NCI-H748 (cell line): ENCODE results near the gene CCR7.
A peak's percentile ranks its signal among the peaks of the same experiment; 100 is the strongest.
"Not testable (repeated sequence)": the region's sequence is repeated elsewhere in the genome, so short reads cannot be mapped to it uniquely, and the experiment has no call there.

Experiments used
- DNase-seq: peaks from one replicate; lab custom pipeline; 2025; ENCODE audit not compliant: unreplicated experiment; lab: John Stamatoyannopoulos, UW

The CCR7 gene

GRCh38 chr17:40551091-40551878, 14.0 kb downstream of the CCR7 start:
- DNase-seq = no peak

- DNase-seq = no peak
These were observed 14.7 kb downstream of the CCR7 start for GRCh38 chr17:40550608-40551007.

- DNase-seq = peak; percentile 55
These were observed 16.1 kb downstream of the CCR7 start for GRCh38 chr17:40548982-40549685.

GRCh38 chr17:40548491-40548981, 16.7 kb downstream of the CCR7 start:
- no peak for DNase-seq

- no peak for DNase-seq
These were observed 17.3 kb downstream of the CCR7 start for GRCh38 chr17:40547785-40548478.

GRCh38 chr17:40547079-40547784, 18.0 kb downstream of the CCR7 start:
- peak; percentile 93 for DNase-seq

- not testable (repeated sequence) for DNase-seq
These were observed 18.8 kb downstream of the CCR7 start for GRCh38 chr17:40546497-40546896.

- DNase-seq = no peak
These were observed 19.6 kb downstream of the CCR7 start for GRCh38 chr17:40545660-40546059.

- DNase-seq = peak; percentile 9
These were observed 22.5 kb downstream of the CCR7 start for GRCh38 chr17:40542558-40543411.

GRCh38 chr17:40541873-40542557, 23.3 kb downstream of the CCR7 start:
- DNase-seq = no peak

GRCh38 chr17:40541060-40541872, 24.0 kb downstream of the CCR7 start:
- DNase-seq = no peak

GRCh38 chr17:40540448-40540847, 24.8 kb downstream of the CCR7 start:
- no peak for DNase-seq

- no peak for DNase-seq
These were observed 25.4 kb downstream of the CCR7 start for GRCh38 chr17:40539711-40540411.

- DNase-seq = no peak
These were observed 26.2 kb downstream of the CCR7 start for GRCh38 chr17:40538936-40539705.

- no peak for DNase-seq
These were observed 27.0 kb downstream of the CCR7 start for GRCh38 chr17:40538019-40538935.
